ENCODE results near the gene VRK3.

DNA sequence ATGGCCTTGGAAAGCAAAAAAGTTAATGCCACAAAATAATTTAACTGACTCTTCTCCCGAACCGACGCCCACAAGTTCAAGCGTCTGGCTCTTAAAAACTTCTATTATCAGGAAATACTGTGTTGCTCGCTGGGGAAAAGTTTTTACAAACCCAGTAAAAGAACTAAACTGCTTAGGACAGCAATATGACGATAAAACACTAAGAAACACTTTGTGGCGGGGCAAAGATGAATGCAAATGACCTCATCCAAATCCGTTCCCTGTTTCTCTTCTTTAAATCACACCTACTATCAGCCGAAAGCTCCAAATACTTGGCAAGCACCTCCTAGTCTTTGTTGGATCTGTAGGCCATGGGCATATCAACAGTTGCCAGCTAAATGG is 69.1 kb downstream of the VRK3 start:
- TF ChIP-seq POLR2A (IDR thresholded peaks at IDR 0.05): no peak
- TF ChIP-seq POLR2AphosphoS5 (IDR thresholded peaks at IDR 0.05): no peak

All from upper lobe of left lung (tissue), 4 donors.